HUES48 (cell line): Measurements from ENCODE around the gene EDEM1.
"Not testable (repeated sequence)": the region's sequence is repeated elsewhere in the genome, so short reads cannot be mapped to it uniquely, and the experiment has no call there.

Source experiments
- H3K27ac ChIP-seq: one replicate; pipeline ENCODE4 v1.7.0; 2013; ENCODE audit warnings: low read depth, low read length, inconsistent platforms
- H3K27me3 ChIP-seq: 2 replicates; pipeline ENCODE4 v1.6.1; 2013; ENCODE audit warnings: mild to moderate bottlenecking, low read length; ENCODE audit not compliant: control insufficient read depth, insufficient read depth
- H3K36me3 ChIP-seq: 2 replicates; pipeline ENCODE4 v1.6.1; 2013; ENCODE audit warnings: low read length; ENCODE audit not compliant: control insufficient read depth, insufficient read depth
- H3K4me1 ChIP-seq: 2 replicates; pipeline ENCODE4 v1.6.1; 2013; ENCODE audit warnings: mild to moderate bottlenecking, low read length; ENCODE audit not compliant: control insufficient read depth, insufficient read depth
- H3K4me3 ChIP-seq: 2 replicates; pipeline ENCODE4 v1.5.1; 2013; ENCODE audit warnings: mild to moderate bottlenecking, low read depth, low read length
- H3K9ac ChIP-seq: 2 replicates; pipeline ENCODE4 v1.6.1; 2013; ENCODE audit warnings: mild to moderate bottlenecking, low read depth, low read length, moderate library complexity
- H3K9me3 ChIP-seq: 2 replicates; pipeline ENCODE4 v1.6.1; 2013; ENCODE audit warnings: low read length; ENCODE audit not compliant: control insufficient read depth, insufficient read depth

EDEM1 gene

DNA sequence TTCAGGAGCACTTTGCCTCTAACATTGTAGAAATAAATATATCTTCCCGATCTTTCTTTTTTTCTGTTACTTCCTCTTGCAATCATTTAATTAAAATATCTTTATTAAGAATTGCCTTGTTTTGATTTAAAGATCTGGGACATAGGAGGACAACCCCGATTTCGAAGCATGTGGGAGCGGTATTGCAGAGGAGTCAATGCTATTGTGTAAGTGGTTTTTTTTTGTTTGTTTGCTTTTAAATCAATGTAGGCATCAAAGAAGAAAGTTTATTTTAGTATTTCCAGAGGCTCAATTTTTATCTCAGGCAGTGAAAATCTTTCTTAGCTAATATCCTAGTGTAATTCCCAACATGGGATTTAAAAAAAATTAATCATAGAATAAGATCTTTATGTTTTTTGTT lies 15.5 kb upstream of the EDEM1 start:
- Histone ChIP-seq H3K36me3 (peaks cover 40% of the 10 kb centered on the region), H3K27ac (no peak overlapping the region), H3K4me1 (0 out of 2 replicates have a peak, but pooled peaks cover 1% of the 10 kb centered on the region), H3K4me3 (no peak overlapping the region), H3K9ac (no peak overlapping the region), H3K9me3 (no peaks in the 10 kb centered on the region), H3K27me3 (no peaks in the 10 kb centered on the region)

DNA sequence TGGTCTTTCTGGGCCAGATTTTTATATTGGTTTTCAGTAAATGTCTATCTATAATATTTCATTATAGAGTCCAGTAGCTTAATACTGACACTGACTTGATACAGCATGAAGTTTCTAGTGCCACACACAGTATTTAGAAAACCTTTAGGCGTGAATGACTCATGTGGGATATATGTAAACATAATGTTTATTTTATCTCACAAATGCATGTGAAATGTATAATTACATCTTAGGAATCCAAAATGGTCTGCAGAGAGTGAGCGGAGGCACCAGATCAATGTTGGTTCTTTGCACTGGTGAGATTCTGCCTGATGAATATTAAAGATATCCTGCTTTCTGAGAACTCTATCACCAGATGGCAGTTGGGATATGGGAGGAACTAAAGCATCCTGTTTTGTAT lies 8.5 kb upstream of the EDEM1 start:
- not testable (repeated sequence) for H3K27me3 ChIP-seq, H3K9me3 ChIP-seq, H3K4me1 ChIP-seq, H3K4me3 ChIP-seq, H3K9ac ChIP-seq, H3K27ac ChIP-seq
- peaks cover 46% of the 10 kb centered on the region for H3K36me3 ChIP-seq

DNA sequence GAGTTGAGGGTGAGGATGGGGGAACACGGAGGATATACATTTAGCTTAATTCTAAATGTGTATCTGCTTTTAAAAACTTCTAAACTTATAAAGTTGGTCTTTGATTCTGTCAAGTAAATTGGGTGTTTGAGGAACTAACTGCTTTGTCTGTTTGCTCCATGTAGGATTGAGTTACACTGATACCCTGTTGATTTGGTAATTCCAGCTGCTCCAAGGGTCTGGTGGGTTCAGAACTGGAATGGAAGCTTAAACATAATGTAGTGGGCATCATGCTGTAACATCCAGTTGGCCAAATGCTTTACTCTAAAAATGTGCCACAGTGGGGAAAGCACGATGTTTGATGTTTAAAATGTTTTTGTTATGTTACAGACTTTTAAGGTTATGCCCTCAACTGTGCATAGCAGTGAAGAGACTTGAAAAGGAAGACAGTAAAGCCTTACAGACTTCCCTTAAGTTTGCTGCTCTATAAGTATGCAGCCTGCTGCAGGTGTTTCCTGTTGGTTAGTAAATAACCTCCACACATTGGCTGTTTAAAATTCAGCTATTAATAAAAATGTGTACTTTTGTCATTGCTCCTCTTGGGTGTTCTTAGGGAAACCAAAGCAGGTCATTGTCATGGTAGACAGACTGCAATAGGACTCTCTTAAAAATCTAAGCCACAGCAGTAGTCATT lies 5.9 kb upstream of the EDEM1 start:
- H3K9ac ChIP-seq = no peak overlapping the region
- no peaks in the 10 kb centered on the region for H3K9me3 ChIP-seq
- H3K4me1 ChIP-seq = peaks cover 3% of the 10 kb centered on the region; the same call in 1 of the 2 replicates
- no peak overlapping the region for H3K27ac ChIP-seq
- no peak overlapping the region for H3K4me3 ChIP-seq
- peaks cover 30% of the 10 kb centered on the region for H3K36me3 ChIP-seq
- H3K27me3 ChIP-seq = no peaks in the 10 kb centered on the region; the same call in 1 of the 2 replicates

DNA sequence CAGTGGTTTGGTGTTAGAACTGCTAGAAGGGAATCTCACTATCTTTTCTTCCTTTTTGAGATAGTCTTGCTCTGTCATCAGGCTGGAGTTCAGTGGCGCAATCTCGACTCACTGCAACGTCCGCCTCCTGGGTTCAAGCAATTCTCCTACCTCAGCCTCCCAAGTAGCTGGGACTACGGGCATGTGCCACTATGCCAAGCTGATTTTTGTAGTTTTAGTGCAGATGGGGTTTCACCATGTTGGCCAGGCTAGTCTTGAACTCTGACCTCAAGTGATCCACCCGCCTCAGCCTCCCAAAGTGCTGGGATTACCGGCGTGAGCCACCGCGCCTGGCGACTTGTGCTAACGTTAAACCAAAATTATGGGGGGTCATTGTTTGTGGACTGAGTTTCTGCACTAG lies 3.8 kb upstream of the EDEM1 start:
- not testable (repeated sequence) for H3K4me1 ChIP-seq, H3K27me3 ChIP-seq, H3K9ac ChIP-seq, H3K4me3 ChIP-seq, H3K27ac ChIP-seq, H3K9me3 ChIP-seq
- peaks cover 17% of the 10 kb centered on the region for H3K36me3 ChIP-seq

DNA sequence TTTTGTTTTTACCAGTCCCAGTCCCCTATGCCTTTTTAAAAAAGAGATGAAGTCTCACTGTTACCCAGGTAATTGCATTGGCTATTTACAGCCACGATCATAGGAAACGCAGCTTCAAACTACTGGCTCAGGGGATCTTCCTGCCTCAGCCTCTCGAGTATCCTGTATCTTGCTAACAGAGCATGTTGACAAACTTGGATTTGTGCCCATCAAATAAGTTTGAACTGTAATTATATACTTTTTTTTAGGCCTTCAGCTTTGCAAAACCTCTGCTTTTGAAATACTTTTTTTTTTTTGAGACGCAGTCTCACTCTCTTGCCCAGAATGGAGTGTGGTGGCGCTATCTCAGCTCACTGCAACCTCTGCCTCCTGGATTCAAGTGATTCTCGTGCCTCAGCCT lies 3.0 kb upstream of the EDEM1 start:
- Histone ChIP-seq H3K36me3 (peaks cover 10% of the 10 kb centered on the region), H3K27me3 (peaks cover 3% of the 10 kb centered on the region), H3K4me1 (peaks cover 10% of the 10 kb centered on the region; the same call in 1 of the 2 replicates), H3K27ac (no peak overlapping the region), H3K9ac (no peak overlapping the region), H3K4me3 (no peak overlapping the region), H3K9me3 (no peaks in the 10 kb centered on the region)

DNA sequence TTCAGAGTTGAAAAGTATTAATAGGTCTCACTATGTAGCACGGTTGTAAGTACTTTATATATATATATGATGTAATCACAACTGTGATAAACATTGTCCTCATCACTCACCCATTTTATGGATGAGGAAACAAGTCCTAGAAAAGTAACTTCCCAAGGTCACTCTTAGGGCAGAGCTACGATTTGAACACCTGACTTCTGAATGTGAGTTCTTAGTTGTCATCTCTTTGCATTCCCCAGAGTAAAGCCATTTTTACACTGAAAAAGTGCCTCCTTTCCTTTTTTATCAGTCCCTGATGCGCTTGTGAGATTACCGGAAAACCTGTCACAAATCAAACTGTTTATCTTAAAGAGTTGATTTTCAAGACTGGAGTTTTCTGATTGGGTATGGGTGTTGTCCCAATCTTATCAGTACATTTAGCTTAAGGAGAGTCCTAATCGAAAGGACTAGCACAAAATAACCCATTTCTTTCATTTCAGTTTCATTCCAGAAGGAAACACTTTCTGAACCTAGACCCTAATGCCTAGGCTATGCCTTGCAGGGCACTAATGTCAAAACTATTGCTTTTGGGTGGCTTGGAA lies 2.3 kb upstream of the EDEM1 start:
- Histone ChIP-seq H3K9ac (no peak overlapping the region), H3K27me3 (peaks cover 3% of the 10 kb centered on the region), H3K27ac (no peak overlapping the region), H3K36me3 (peaks cover 7% of the 10 kb centered on the region; the same call in 1 of the 2 replicates), H3K4me3 (no peak overlapping the region), H3K9me3 (no peaks in the 10 kb centered on the region), H3K4me1 (peaks cover 13% of the 10 kb centered on the region; the same call in 1 of the 2 replicates)

DNA sequence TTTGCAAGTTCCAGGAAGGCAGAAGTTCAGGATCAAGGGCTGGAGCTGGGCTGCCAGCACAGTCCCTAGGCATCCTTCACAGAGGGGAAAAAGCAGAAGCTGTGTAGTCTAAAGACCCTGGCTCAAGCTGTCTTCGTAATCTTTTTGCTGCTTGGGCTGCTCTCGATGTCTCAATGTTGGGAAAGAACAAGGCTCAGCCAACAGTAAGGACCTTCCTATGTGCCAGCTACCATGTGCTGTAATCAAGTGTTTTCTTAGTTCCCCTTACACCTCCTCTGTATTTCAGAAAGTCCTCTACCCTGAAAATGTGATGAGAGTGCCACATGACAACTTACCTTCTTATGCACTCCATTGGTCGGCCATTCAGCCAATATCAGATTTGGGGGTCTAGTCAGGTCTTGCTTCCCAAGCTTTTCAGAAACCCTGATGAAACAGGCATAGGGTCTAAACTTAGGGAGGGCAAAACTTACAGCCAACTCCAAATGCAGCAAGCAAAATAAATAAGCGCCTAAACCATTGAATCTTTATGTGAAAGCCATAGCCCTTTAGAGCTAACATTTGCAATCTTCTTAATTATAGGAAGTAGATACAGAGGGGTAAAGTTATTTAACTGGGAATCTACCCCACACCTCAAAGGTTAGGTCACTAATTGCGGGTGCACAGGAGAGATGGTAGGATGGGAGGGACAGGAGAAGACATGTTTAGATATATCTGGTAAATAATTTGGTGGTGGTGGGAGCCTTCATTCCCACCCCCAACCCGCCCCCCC lies 1.2 kb upstream of the EDEM1 start:
- peak overlapping the region; percentile 93 for H3K4me3 ChIP-seq
- H3K9ac ChIP-seq = no peak overlapping the region
- peaks cover 7% of the 10 kb centered on the region; the same call in 1 of the 2 replicates for H3K36me3 ChIP-seq
- H3K27me3 ChIP-seq = peaks cover 3% of the 10 kb centered on the region
- H3K27ac ChIP-seq = peak overlapping the region; percentile 6
- H3K4me1 ChIP-seq = peaks cover 17% of the 10 kb centered on the region; the same call in 1 of the 2 replicates
- H3K9me3 ChIP-seq = no peaks in the 10 kb centered on the region

DNA sequence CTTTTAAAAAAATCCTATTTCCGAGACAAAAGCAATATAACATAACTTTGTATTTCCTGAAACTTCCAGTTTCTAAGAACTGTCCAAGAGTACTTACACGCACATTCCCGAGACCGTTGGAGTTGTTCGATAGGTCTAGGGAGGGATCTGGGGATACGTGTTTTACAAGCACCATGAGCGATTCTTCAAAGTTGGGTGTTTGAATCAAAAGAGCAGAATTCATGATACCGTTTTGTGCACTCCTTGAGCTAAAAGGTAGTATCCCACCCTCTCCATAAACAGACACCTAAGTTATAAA lies 700 bp upstream of the EDEM1 start:
- peaks cover 3% of the 10 kb centered on the region for H3K27me3 ChIP-seq
- peak overlapping the region; percentile 93 for H3K4me3 ChIP-seq
- no peak overlapping the region for H3K27ac ChIP-seq
- peaks cover 18% of the 10 kb centered on the region; the same call in 1 of the 2 replicates for H3K4me1 ChIP-seq
- H3K36me3 ChIP-seq = peaks cover 1% of the 10 kb centered on the region; the same call in 1 of the 2 replicates
- peak overlapping the region; percentile 56; the same call in 1 of the 2 replicates for H3K9ac ChIP-seq
- no peaks in the 10 kb centered on the region for H3K9me3 ChIP-seq

DNA sequence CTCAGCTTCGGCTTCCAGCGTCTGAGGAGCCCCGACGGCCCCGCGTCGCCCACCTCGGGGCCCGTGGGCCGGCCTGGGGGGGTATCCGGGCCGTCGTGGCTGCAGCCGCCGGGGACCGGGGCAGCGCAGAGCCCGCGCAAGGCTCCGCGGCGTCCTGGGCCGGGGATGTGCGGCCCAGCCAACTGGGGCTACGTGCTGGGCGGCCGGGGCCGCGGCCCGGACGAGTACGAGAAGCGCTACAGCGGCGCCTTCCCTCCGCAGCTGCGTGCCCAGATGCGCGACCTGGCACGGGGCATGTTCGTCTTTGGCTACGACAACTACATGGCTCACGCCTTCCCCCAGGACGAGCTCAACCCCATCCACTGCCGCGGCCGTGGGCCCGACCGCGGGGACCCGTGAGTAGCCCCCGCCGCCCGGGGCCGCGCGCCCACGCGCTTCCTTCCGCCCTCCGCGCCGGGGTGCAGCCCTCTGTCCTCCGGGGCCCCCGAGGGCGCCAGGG lies 462 bp downstream of the EDEM1 start:
- Histone ChIP-seq H3K4me1 (peaks cover 22% of the 10 kb centered on the region; the same call in 1 of the 2 replicates), H3K9ac (peak overlapping the region; percentile 78), H3K4me3 (peak overlapping the region; percentile 93), H3K27me3 (peaks cover 3% of the 10 kb centered on the region), H3K36me3 (no peaks in the 10 kb centered on the region), H3K27ac (peak overlapping the region; percentile 71), H3K9me3 (no peaks in the 10 kb centered on the region)

DNA sequence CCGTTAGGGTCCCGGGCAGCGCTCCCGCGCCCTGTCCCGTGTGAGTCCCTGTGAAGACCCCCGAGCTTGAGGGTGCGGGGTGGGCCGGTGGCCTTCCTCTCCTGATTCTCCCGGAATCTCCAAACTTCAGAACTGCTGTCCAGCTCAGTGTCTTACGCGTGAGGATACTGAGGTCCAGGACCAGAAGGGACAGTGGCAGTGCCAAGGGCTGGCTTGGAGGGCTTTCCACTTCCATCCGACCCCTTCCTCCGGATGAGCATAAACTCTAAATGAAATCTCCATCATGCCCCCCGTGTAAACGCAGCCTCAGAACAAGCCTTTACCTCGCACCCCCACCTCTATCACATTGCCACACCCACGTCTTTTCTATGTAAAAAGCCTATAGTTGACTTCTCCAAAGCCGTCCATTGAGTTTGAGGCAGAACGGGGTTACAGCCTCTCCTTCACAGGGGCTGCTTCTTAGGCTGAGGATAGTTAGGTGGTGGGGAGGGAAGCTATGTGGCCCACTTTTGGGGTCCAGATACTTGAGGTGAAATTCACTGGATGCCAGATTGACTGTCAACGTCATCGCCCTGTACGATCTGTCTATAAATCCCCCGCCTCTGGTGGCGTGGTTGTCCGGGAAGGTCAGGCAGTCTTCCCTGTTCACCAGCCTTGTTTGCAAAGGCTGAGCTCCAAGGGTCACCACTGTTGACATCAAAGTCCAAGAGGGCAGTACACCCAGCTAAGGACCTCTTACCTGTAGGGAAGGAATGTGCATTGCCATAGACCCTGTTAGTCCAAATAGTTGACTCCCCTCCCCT lies 1.1 kb downstream of the EDEM1 start:
- Histone ChIP-seq H3K4me1 (peaks cover 22% of the 10 kb centered on the region; the same call in 1 of the 2 replicates), H3K36me3 (no peaks in the 10 kb centered on the region), H3K4me3 (peak overlapping the region; percentile 93), H3K27ac (peak overlapping the region; percentile 12), H3K9me3 (no peaks in the 10 kb centered on the region), H3K27me3 (peaks cover 3% of the 10 kb centered on the region), H3K9ac (peak overlapping the region; percentile 78)
